HG03521 (cell line): ENCODE results near the gene OGFOD2.
"Not testable (repeated sequence)": the region's sequence is repeated elsewhere in the genome, so short reads cannot be mapped to it uniquely, and the experiment has no call there.

Experiments used
- ATAC-seq: cut with Tn5 transposase; IDR thresholded peaks from one replicate; pipeline ENCODE4 v1.9.1; 2021; ENCODE audit warnings: mild to moderate bottlenecking, moderate library complexity; ENCODE audit not compliant: unreplicated experiment

OGFOD2 gene

GRCh38 chr12:123001464-123001863 lies 26.4 kb downstream of the OGFOD2 start:
- no peak for ATAC-seq

GRCh38 chr12:123003257-123003656 lies 28.2 kb downstream of the OGFOD2 start:
- no peak for ATAC-seq

- ATAC-seq: no peak
These were observed 29.2 kb downstream of the OGFOD2 start for GRCh38 chr12:123004287-123004686.

GRCh38 chr12:123005081-123005626 lies 30.1 kb downstream of the OGFOD2 start:
- no peak for ATAC-seq

GRCh38 chr12:123006977-123007376 lies 31.9 kb downstream of the OGFOD2 start:
- ATAC-seq: no peak

- no peak for ATAC-seq
These were observed 35.1 kb downstream of the OGFOD2 start for GRCh38 chr12:123010110-123010509.

- no peak for ATAC-seq
These were observed 35.6 kb downstream of the OGFOD2 start for GRCh38 chr12:123010681-123011080.

GRCh38 chr12:123011701-123012100 lies 36.7 kb downstream of the OGFOD2 start:
- ATAC-seq: no peak

- ATAC-seq: no peak
These were observed 38.4 kb downstream of the OGFOD2 start for GRCh38 chr12:123013185-123014095.

GRCh38 chr12:123014473-123014872 lies 39.4 kb downstream of the OGFOD2 start:
- not testable (repeated sequence) for ATAC-seq

GRCh38 chr12:123017753-123018152 lies 42.7 kb downstream of the OGFOD2 start:
- no peak for ATAC-seq

- ATAC-seq: no peak
These were observed 44.7 kb downstream of the OGFOD2 start for GRCh38 chr12:123019841-123020138.

- no peak for ATAC-seq
These were observed 46.9 kb downstream of the OGFOD2 start for GRCh38 chr12:123021688-123022604.

GRCh38 chr12:123022846-123023245 lies 47.8 kb downstream of the OGFOD2 start:
- no peak for ATAC-seq

GRCh38 chr12:123024819-123025391 lies 49.9 kb downstream of the OGFOD2 start:
- ATAC-seq: no peak

- ATAC-seq: no peak
These were observed 51.2 kb downstream of the OGFOD2 start for GRCh38 chr12:123026094-123026853.

GRCh38 chr12:123027726-123028445 lies 52.8 kb downstream of the OGFOD2 start:
- ATAC-seq: no peak

GRCh38 chr12:123028475-123028874 lies 53.4 kb downstream of the OGFOD2 start:
- ATAC-seq: no peak

GRCh38 chr12:123029550-123029949 lies 54.5 kb downstream of the OGFOD2 start:
- ATAC-seq: no peak
